DOHH2 (cell line): ENCODE measurements around the gene RNF146.

Experiments used
- EZH2phosphoT487 ChIP-seq: fragments of 200-600 bp; sonication (generic); IDR thresholded peaks from 2 replicates; pipeline ENCODE4 v1.6.1; 2017; ENCODE audit warnings: borderline replicate concordance, mild to moderate bottlenecking, antibody characterized with exemption, low read length, moderate library complexity, mixed read lengths
- TF ChIP-seq, protein P1 (sequence below): fragments of 200-600 bp; sonication (generic); IDR thresholded peaks from one replicate; pipeline ENCODE4 v1.5.1; 2014; ENCODE audit warnings: antibody characterized with exemption, mild to moderate bottlenecking, low read depth, low read length; ENCODE audit not compliant: poor library complexity, severe bottlenecking

DNA sequence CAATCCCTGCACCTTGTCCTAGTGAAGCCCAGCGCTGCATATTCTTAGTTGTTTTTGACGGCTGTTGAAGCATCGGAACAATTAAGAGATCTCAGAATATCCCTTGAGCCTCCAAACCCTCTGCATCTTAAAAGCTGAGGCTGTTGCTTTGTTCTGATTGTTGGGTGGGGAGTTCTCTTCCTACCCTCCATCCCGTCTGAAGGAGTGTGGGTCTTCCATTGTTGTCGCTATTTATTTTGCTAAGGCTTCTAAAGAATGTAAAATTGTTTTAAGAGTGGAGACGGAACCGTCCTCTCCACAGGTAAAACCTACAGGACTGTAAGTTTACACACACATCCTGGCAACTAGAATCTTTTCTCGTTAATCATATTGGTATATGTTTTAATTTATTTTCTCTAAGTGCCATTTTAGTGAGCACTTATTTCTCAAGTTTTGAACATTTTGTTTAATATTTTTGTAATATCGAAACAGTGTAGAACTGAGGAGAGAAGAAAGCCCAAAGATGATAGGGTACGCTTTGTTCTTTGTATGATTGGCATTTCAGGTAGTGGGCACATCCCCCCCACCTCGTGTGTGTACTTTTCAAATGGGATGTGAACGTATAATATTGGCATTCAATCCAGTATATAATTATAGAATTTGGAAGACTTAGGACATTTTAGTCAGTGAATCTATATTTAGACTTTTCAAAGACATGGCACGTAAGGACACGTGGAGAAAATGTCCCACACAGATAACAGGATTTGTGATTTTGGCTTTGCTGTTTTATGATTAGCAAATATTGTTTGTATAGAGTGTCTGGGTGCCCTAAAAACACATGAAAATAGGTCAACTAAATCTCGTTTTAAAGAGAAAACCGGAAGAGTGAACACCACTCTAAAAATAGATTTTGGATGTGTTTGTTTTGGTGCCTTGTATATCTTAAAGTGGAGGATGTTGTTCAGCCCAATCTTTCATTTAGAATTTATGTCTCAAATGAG, 1.3 kb downstream of the RNF146 start:
- TF ChIP-seq, protein P1, sequence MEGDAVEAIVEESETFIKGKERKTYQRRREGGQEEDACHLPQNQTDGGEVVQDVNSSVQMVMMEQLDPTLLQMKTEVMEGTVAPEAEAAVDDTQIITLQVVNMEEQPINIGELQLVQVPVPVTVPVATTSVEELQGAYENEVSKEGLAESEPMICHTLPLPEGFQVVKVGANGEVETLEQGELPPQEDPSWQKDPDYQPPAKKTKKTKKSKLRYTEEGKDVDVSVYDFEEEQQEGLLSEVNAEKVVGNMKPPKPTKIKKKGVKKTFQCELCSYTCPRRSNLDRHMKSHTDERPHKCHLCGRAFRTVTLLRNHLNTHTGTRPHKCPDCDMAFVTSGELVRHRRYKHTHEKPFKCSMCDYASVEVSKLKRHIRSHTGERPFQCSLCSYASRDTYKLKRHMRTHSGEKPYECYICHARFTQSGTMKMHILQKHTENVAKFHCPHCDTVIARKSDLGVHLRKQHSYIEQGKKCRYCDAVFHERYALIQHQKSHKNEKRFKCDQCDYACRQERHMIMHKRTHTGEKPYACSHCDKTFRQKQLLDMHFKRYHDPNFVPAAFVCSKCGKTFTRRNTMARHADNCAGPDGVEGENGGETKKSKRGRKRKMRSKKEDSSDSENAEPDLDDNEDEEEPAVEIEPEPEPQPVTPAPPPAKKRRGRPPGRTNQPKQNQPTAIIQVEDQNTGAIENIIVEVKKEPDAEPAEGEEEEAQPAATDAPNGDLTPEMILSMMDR, result no peak
- TF ChIP-seq EZH2phosphoT487, result no peak
